ENCODE measurements around the gene ALK. TPM values are rescaled to one million over a fixed set of nuclear protein-coding genes. Genes with fewer than 3 reads are reported as not detected.

ALK gene
- total and polyA plus RNA-seq, 7 donors, result 0.31 to 2.9 (median 1.2) TPM; not detected in 1

GRCh38 chr2:29770846-29771245, 150.5 kb downstream of the ALK start:
- Histone ChIP-seq H3K27ac (no peak overlapping the region), H3K36me3 (no peaks in the 10 kb centered on the region), H3K4me1 (peaks cover 0 to 8% (median 3%) of the 10 kb centered on the region in 4 donors), H3K27me3 (no peaks in the 10 kb centered on the region), H3K9me3 (no peaks in the 10 kb centered on the region), H3K4me3 (no peak overlapping the region)
- WGBS, 2 donors, result 74 to 87% methylated on average over 3 of the region's 3 CpGs
- no peak for TF ChIP-seq POLR2A (IDR thresholded peaks at IDR 0.05)
- peak in 1 of 4 experiments; percentile 2 for TF ChIP-seq CTCF (IDR thresholded peaks at IDR 0.05)
- no peak for DNase-seq
- intact Hi-C loops (cut with DNase I), result no loop called here

- no peak for DNase-seq
- Histone ChIP-seq H3K27me3 (no peaks in the 10 kb centered on the region), H3K4me1 (peaks cover 0 to 8% (median 3%) of the 10 kb centered on the region in 4 donors), H3K9me3 (no peaks in the 10 kb centered on the region), H3K27ac (no peak overlapping the region), H3K36me3 (no peaks in the 10 kb centered on the region), H3K4me3 (no peak overlapping the region)
- no peak for TF ChIP-seq POLR2AphosphoS5 (IDR thresholded peaks at IDR 0.05)
- no peak for TF ChIP-seq POLR2A (IDR thresholded peaks at IDR 0.05)
- no peak for TF ChIP-seq EP300 (IDR thresholded peaks at IDR 0.05)
- TF ChIP-seq CTCF (IDR thresholded peaks at IDR 0.05), result no peak
- WGBS, 2 donors, result 75 to 83% methylated on average over 4 of the region's 4 CpGs
- intact Hi-C loops (cut with DNase I), result no loop called here
Observed at GRCh38 chr2:29769847-29770246, 151.5 kb downstream of the ALK start.

GRCh38 chr2:29767606-29768335, 153.6 kb downstream of the ALK start:
- H3K36me3 ChIP-seq, result no peaks in the 10 kb centered on the region

GRCh38 chr2:29766191-29766590, 155.2 kb downstream of the ALK start:
- peaks cover 0 to 8% (median 3%) of the 10 kb centered on the region in 4 donors for H3K4me1 ChIP-seq
- no peaks in the 10 kb centered on the region for H3K36me3 ChIP-seq
- H3K27me3 ChIP-seq, result no peaks in the 10 kb centered on the region
- no peaks in the 10 kb centered on the region for H3K9me3 ChIP-seq
- TF ChIP-seq POLR2A (IDR thresholded peaks at IDR 0.05) (no peak), EP300 (IDR thresholded peaks at IDR 0.05) (no peak), CTCF (IDR thresholded peaks at IDR 0.05) (no peak), POLR2AphosphoS5 (IDR thresholded peaks at IDR 0.05) (no peak)
- DNase-seq, result no peak
- 66 to 79% methylated on average over 1 of the region's 1 CpG for WGBS, 2 donors
- H3K27ac ChIP-seq, result no peak overlapping the region
- H3K4me3 ChIP-seq, result no peak overlapping the region
- intact Hi-C loops (cut with DNase I), result no loop called here

More at GRCh38 chr2:29767606-29768335, 153.6 kb downstream of the ALK start:
- H3K27me3 ChIP-seq, result no peaks in the 10 kb centered on the region
- peaks cover 0 to 8% (median 3%) of the 10 kb centered on the region in 4 donors for H3K4me1 ChIP-seq
- TF ChIP-seq POLR2AphosphoS5 (IDR thresholded peaks at IDR 0.05) (no peak), POLR2A (IDR thresholded peaks at IDR 0.05) (no peak), CTCF (IDR thresholded peaks at IDR 0.05) (no peak), EP300 (IDR thresholded peaks at IDR 0.05) (no peak)
- DNase-seq, result no peak
- H3K27ac ChIP-seq, result no peak overlapping the region
- intact Hi-C loops (cut with DNase I), result no loop called here
- 42 to 61% methylated on average over 9 of the region's 9 CpGs for WGBS, 2 donors
- no peak overlapping the region for H3K4me3 ChIP-seq
- H3K9me3 ChIP-seq, result no peaks in the 10 kb centered on the region

GRCh38 chr2:29765721-29766120, 155.7 kb downstream of the ALK start:
- H3K4me1 ChIP-seq, result peaks cover 0 to 8% (median 3%) of the 10 kb centered on the region in 4 donors
- intact Hi-C loops (cut with DNase I), result no loop called here
- no peaks in the 10 kb centered on the region for H3K36me3 ChIP-seq
- TF ChIP-seq CTCF (IDR thresholded peaks at IDR 0.05) (no peak), POLR2AphosphoS5 (IDR thresholded peaks at IDR 0.05) (no peak), EP300 (IDR thresholded peaks at IDR 0.05) (no peak), POLR2A (IDR thresholded peaks at IDR 0.05) (no peak)
- 69 to 86% methylated on average over 1 of the region's 1 CpG for WGBS, 2 donors
- H3K27ac ChIP-seq, result no peak overlapping the region
- no peaks in the 10 kb centered on the region for H3K9me3 ChIP-seq
- no peak for DNase-seq
- H3K27me3 ChIP-seq, result no peaks in the 10 kb centered on the region
- H3K4me3 ChIP-seq, result no peak overlapping the region

All from sigmoid colon (tissue), 7 donors.